ENCODE data around the gene SLC25A29.
A peak's percentile ranks its signal among the peaks of the same experiment; 100 is the strongest.

The SLC25A29 gene

GRCh38 chr14:100306998-100307765, 938 bp upstream of the SLC25A29 start:
- Histone ChIP-seq H3K9me3 (ENCODE audit: control insufficient read depth, insufficient read depth, low read depth, low read length) (no peaks in the 10 kb centered on the region), H3K4me3 (ENCODE audit: low read depth, low read length) (peak overlapping the region; percentile 71), H3K27ac (ENCODE audit: extremely low read depth, low read depth, low read length) (peak overlapping the region; percentile 60; the same call in 1 of the 2 replicates), H3K36me3 (ENCODE audit: control insufficient read depth in 2 of 2, insufficient read depth in 1 of 2, low read length in 2 of 2) (no peaks in the 10 kb centered on the region), H3K4me1 (ENCODE audit: control insufficient read depth, insufficient read depth, low read length) (peaks cover 2% of the 10 kb centered on the region; the same call in 1 of the 2 replicates)
- ChIA-PET POLR2A (no interaction called here), CTCF (no interaction called here)
- TF ChIP-seq ZNF664 (tag by site-specific recombination; IDR thresholded peaks at IDR 0.05), result no peak
- 0 out of 2 replicates have a peak, but pooled peaks have one; percentile 4 for TF ChIP-seq ZNF335 (tag by site-specific recombination; conservative IDR thresholded peaks at IDR 0.05)
- TF ChIP-seq ZBTB21 (tag by site-specific recombination; IDR thresholded peaks at IDR 0.05), result no peak
- peak; percentile 9; the same call in 1 of the 2 replicates for TF ChIP-seq ZNF76 (tag by site-specific recombination; IDR thresholded peaks at IDR 0.05; ENCODE audit: borderline replicate concordance, low read depth)
- no peak for TF ChIP-seq YY1 (tag by site-specific recombination; IDR thresholded peaks at IDR 0.05)
- TF ChIP-seq ZBTB26 (tag by site-specific recombination; optimal IDR thresholded peaks at IDR 0.05), result peak; percentile 36
- TF ChIP-seq, protein P1, sequence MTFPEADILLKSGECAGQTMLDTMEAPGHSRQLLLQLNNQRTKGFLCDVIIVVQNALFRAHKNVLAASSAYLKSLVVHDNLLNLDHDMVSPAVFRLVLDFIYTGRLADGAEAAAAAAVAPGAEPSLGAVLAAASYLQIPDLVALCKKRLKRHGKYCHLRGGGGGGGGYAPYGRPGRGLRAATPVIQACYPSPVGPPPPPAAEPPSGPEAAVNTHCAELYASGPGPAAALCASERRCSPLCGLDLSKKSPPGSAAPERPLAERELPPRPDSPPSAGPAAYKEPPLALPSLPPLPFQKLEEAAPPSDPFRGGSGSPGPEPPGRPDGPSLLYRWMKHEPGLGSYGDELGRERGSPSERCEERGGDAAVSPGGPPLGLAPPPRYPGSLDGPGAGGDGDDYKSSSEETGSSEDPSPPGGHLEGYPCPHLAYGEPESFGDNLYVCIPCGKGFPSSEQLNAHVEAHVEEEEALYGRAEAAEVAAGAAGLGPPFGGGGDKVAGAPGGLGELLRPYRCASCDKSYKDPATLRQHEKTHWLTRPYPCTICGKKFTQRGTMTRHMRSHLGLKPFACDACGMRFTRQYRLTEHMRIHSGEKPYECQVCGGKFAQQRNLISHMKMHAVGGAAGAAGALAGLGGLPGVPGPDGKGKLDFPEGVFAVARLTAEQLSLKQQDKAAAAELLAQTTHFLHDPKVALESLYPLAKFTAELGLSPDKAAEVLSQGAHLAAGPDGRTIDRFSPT (tag by site-specific recombination; IDR thresholded peaks at IDR 0.05), result no peak
- 0 out of 2 replicates have a peak, but pooled peaks have one; percentile 10 for TF ChIP-seq IKZF3 (tag by site-specific recombination; IDR thresholded peaks at IDR 0.05)
- no peak for TF ChIP-seq ZNF157 (tag by site-specific recombination; IDR thresholded peaks at IDR 0.05)
- TF ChIP-seq BCL11B (tag by site-specific recombination; IDR thresholded peaks at IDR 0.05; ENCODE audit: low read depth), result no peak
- no peak for TF ChIP-seq SP3 (tag by site-specific recombination; IDR thresholded peaks at IDR 0.05)
- TF ChIP-seq ZBTB20 (tag by site-specific recombination; IDR thresholded peaks at IDR 0.05), result no peak
- TF ChIP-seq ZFP69B (tag by site-specific recombination; IDR thresholded peaks at IDR 0.05), result 0 out of 2 replicates have a peak, but pooled peaks have one; percentile 6
- no peak for TF ChIP-seq ZNF660 (tag by site-specific recombination; IDR thresholded peaks at IDR 0.05)
- no peak for TF ChIP-seq ZSCAN30 (tag by site-specific recombination; IDR thresholded peaks at IDR 0.05)
- TF ChIP-seq ZBTB8A (tag by site-specific recombination; IDR thresholded peaks at IDR 0.05), result peak; percentile 59; the same call in 1 of the 2 replicates
- no peak for TF ChIP-seq ZNF416 (tag by site-specific recombination; IDR thresholded peaks at IDR 0.05)
- TF ChIP-seq ZNF16 (tag by site-specific recombination; IDR thresholded peaks at IDR 0.05; ENCODE audit: low read depth), result peak; percentile 78; the same call in 1 of the 2 replicates
- TF ChIP-seq KLF8 (tag by site-specific recombination; IDR thresholded peaks at IDR 0.05), result no peak
- 0 out of 2 replicates have a peak, but pooled peaks have one; percentile 3 for TF ChIP-seq ZBTB11 (tag by site-specific recombination; conservative IDR thresholded peaks at IDR 0.05; ENCODE audit: low read depth)
